ENCODE data around the gene C5orf47. TPM values are rescaled to one million over a fixed set of nuclear protein-coding genes. Genes with fewer than 3 reads are reported as not detected.

Gene C5orf47
- total RNA-seq, 1 donor from 2014 or later: not detected

GRCh38 chr5:173971681-173972345, 17.2 kb upstream of the C5orf47 start:
- H3K36me3 Mint-ChIP-seq (ENCODE audit: low read depth): no peaks in the 10 kb centered on the region
- no peaks in the 10 kb centered on the region for H3K27me3 Mint-ChIP-seq (ENCODE audit: low read depth)
- no peak for DNase-seq (ENCODE audit: low spot score)
- H3K27ac Mint-ChIP-seq (ENCODE audit: unreplicated experiment): no peak overlapping the region
- no peak for TF ChIP-seq CTCF (IDR thresholded peaks at IDR 0.05)
- no peak overlapping the region for H3K4me3 Mint-ChIP-seq (ENCODE audit: unreplicated experiment)
- peaks cover 15% of the 10 kb centered on the region for H3K4me1 Mint-ChIP-seq (ENCODE audit: low read depth)
- no peaks in the 10 kb centered on the region for H3K9me3 Mint-ChIP-seq (ENCODE audit: low read depth)

GRCh38 chr5:173972607-173972924, 16.4 kb upstream of the C5orf47 start:
- DNase-seq (ENCODE audit: low spot score): no peak
- no peak overlapping the region for H3K27ac Mint-ChIP-seq (ENCODE audit: unreplicated experiment)
- no peaks in the 10 kb centered on the region for H3K36me3 Mint-ChIP-seq (ENCODE audit: low read depth)
- H3K4me3 Mint-ChIP-seq (ENCODE audit: unreplicated experiment): peak overlapping the region; percentile 69
- TF ChIP-seq CTCF (IDR thresholded peaks at IDR 0.05): no peak
- H3K27me3 Mint-ChIP-seq (ENCODE audit: low read depth): peaks cover 5% of the 10 kb centered on the region
- H3K4me1 Mint-ChIP-seq (ENCODE audit: low read depth): peaks cover 15% of the 10 kb centered on the region
- H3K9me3 Mint-ChIP-seq (ENCODE audit: low read depth): no peaks in the 10 kb centered on the region

GRCh38 chr5:173972925-173973615, 15.9 kb upstream of the C5orf47 start:
- H3K36me3 Mint-ChIP-seq (ENCODE audit: low read depth): peaks cover 1% of the 10 kb centered on the region
- no peaks in the 10 kb centered on the region for H3K9me3 Mint-ChIP-seq (ENCODE audit: low read depth)
- H3K4me3 Mint-ChIP-seq (ENCODE audit: unreplicated experiment): peak overlapping the region; percentile 69
- peak; percentile 98 for TF ChIP-seq CTCF (IDR thresholded peaks at IDR 0.05)
- no peak for DNase-seq (ENCODE audit: low spot score)
- H3K4me1 Mint-ChIP-seq (ENCODE audit: low read depth): peaks cover 15% of the 10 kb centered on the region
- peaks cover 9% of the 10 kb centered on the region for H3K27me3 Mint-ChIP-seq (ENCODE audit: low read depth)
- no peak overlapping the region for H3K27ac Mint-ChIP-seq (ENCODE audit: unreplicated experiment)

- Mint-ChIP-seq H3K27ac (ENCODE audit: unreplicated experiment) (no peak overlapping the region), H3K4me3 (ENCODE audit: unreplicated experiment) (peak overlapping the region; percentile 69)
These were observed 15.4 kb upstream of the C5orf47 start for GRCh38 chr5:173973616-173973969.

More at GRCh38 chr5:173973616-173973969, 15.4 kb upstream of the C5orf47 start:
- TF ChIP-seq CTCF (IDR thresholded peaks at IDR 0.05): no peak
- Mint-ChIP-seq H3K36me3 (ENCODE audit: low read depth) (peaks cover 1% of the 10 kb centered on the region), H3K9me3 (ENCODE audit: low read depth) (no peaks in the 10 kb centered on the region), H3K27me3 (ENCODE audit: low read depth) (peaks cover 12% of the 10 kb centered on the region), H3K4me1 (ENCODE audit: low read depth) (peaks cover 15% of the 10 kb centered on the region)
- DNase-seq (ENCODE audit: low spot score): no peak
